ENCODE data around the gene SLC39A8. TPM values are rescaled to one million over a fixed set of nuclear protein-coding genes. Genes with fewer than 3 reads are reported as not detected.
"Not testable (repeated sequence)": the region's sequence is repeated elsewhere in the genome, so short reads cannot be mapped to it uniquely, and the experiment has no call there.

Gene SLC39A8
- polyA plus RNA-seq, 4 donors = 2.5 to 15.0 (median 6.2) TPM

GRCh38 chr4:102281171-102281839 is 64.0 kb downstream of the SLC39A8 start:
- DNase-seq = no peak
- FAIRE-seq = no peak
- no peaks in the 10 kb centered on the region for H3K4me1 ChIP-seq (ENCODE audit: control insufficient read depth in 3 of 3, insufficient read depth in 2 of 3, low read depth in 1 of 3, low read length in 2 of 3)
- 90 to 92% (median 90%) methylated on average over 4 of the region's 4 CpGs for WGBS, 3 donors
- H3K27me3 ChIP-seq (ENCODE audit: control insufficient read depth in 3 of 3, insufficient read depth in 3 of 3, low read length in 3 of 3) = no peaks in the 10 kb centered on the region
- H3K9me3 ChIP-seq (ENCODE audit: control insufficient read depth in 2 of 2, insufficient read depth in 1 of 2, low read depth in 1 of 2, low read length in 1 of 2) = no peaks in the 10 kb centered on the region
- H3K4me3 ChIP-seq (ENCODE audit: low read depth in 1 of 3, low read length in 3 of 3) = no peak overlapping the region
- no peak overlapping the region for H3K27ac ChIP-seq (ENCODE audit: low read depth in 1 of 3, low read length in 2 of 3)
- no peaks in the 10 kb centered on the region for H3K36me3 ChIP-seq (ENCODE audit: control insufficient read depth in 3 of 3, insufficient read depth in 2 of 3, low read depth in 1 of 3, low read length in 3 of 3)

GRCh38 chr4:102273317-102273716 is 72.0 kb downstream of the SLC39A8 start:
- not testable (repeated sequence) for H3K27ac ChIP-seq (ENCODE audit: low read depth in 1 of 3, low read length in 2 of 3); H3K27me3 ChIP-seq (ENCODE audit: control insufficient read depth in 3 of 3, insufficient read depth in 3 of 3, low read length in 3 of 3); DNase-seq; H3K36me3 ChIP-seq (ENCODE audit: control insufficient read depth in 3 of 3, insufficient read depth in 2 of 3, low read depth in 1 of 3, low read length in 3 of 3); H3K4me3 ChIP-seq (ENCODE audit: low read depth in 1 of 3, low read length in 3 of 3); FAIRE-seq; H3K9me3 ChIP-seq (ENCODE audit: control insufficient read depth in 2 of 2, insufficient read depth in 1 of 2, low read depth in 1 of 2, low read length in 1 of 2); H3K4me1 ChIP-seq (ENCODE audit: control insufficient read depth in 3 of 3, insufficient read depth in 2 of 3, low read depth in 1 of 3, low read length in 2 of 3)
- WGBS, 3 donors = 91 to 97% (median 94%) methylated on average over 9 of the region's 9 CpGs

GRCh38 chr4:102272318-102272717 is 73.0 kb downstream of the SLC39A8 start:
- H3K36me3 ChIP-seq (ENCODE audit: control insufficient read depth in 3 of 3, insufficient read depth in 2 of 3, low read depth in 1 of 3, low read length in 3 of 3) = no peaks in the 10 kb centered on the region
- H3K27me3 ChIP-seq (ENCODE audit: control insufficient read depth in 3 of 3, insufficient read depth in 3 of 3, low read length in 3 of 3) = no peaks in the 10 kb centered on the region
- FAIRE-seq (no peak), DNase-seq (no peak)
- 89 to 96% (median 94%) methylated on average over 8 of the region's 8 CpGs for WGBS, 3 donors
- H3K9me3 ChIP-seq (ENCODE audit: control insufficient read depth in 2 of 2, insufficient read depth in 1 of 2, low read depth in 1 of 2, low read length in 1 of 2) = peaks cover 0 to 3% of the 10 kb centered on the region in 2 donors
- no peaks in the 10 kb centered on the region for H3K4me1 ChIP-seq (ENCODE audit: control insufficient read depth in 3 of 3, insufficient read depth in 2 of 3, low read depth in 1 of 3, low read length in 2 of 3)
- no peak overlapping the region for H3K4me3 ChIP-seq (ENCODE audit: low read depth in 1 of 3, low read length in 3 of 3)
- H3K27ac ChIP-seq (ENCODE audit: low read depth in 1 of 3, low read length in 2 of 3) = no peak overlapping the region

- FAIRE-seq (no peak), DNase-seq (no peak)
- H3K9me3 ChIP-seq (ENCODE audit: control insufficient read depth in 2 of 2, insufficient read depth in 1 of 2, low read depth in 1 of 2, low read length in 1 of 2) = peaks cover 0 to 2% of the 10 kb centered on the region in 2 donors
- no peaks in the 10 kb centered on the region for H3K4me1 ChIP-seq (ENCODE audit: control insufficient read depth in 3 of 3, insufficient read depth in 2 of 3, low read depth in 1 of 3, low read length in 2 of 3)
- H3K4me3 ChIP-seq (ENCODE audit: low read depth in 1 of 3, low read length in 3 of 3) = no peak overlapping the region
- H3K27me3 ChIP-seq (ENCODE audit: control insufficient read depth in 3 of 3, insufficient read depth in 3 of 3, low read length in 3 of 3) = no peaks in the 10 kb centered on the region
- no peak overlapping the region for H3K27ac ChIP-seq (ENCODE audit: low read depth in 1 of 3, low read length in 2 of 3)
- no peaks in the 10 kb centered on the region for H3K36me3 ChIP-seq (ENCODE audit: control insufficient read depth in 3 of 3, insufficient read depth in 2 of 3, low read depth in 1 of 3, low read length in 3 of 3)
Observed at GRCh38 chr4:102268355-102268754, 76.9 kb downstream of the SLC39A8 start.

- H3K4me3 ChIP-seq (ENCODE audit: low read depth in 1 of 3, low read length in 3 of 3) = no peak overlapping the region
- FAIRE-seq = no peak
- H3K9me3 ChIP-seq (ENCODE audit: control insufficient read depth in 2 of 2, insufficient read depth in 1 of 2, low read depth in 1 of 2, low read length in 1 of 2) = no peaks in the 10 kb centered on the region
- no peaks in the 10 kb centered on the region for H3K27me3 ChIP-seq (ENCODE audit: control insufficient read depth in 3 of 3, insufficient read depth in 3 of 3, low read length in 3 of 3)
- peak; percentile 25 for DNase-seq
- no peak overlapping the region for H3K27ac ChIP-seq (ENCODE audit: low read depth in 1 of 3, low read length in 2 of 3)
- WGBS, 3 donors = 49 to 57% (median 53%) methylated on average over 3 of the region's 3 CpGs
- no peaks in the 10 kb centered on the region for H3K36me3 ChIP-seq (ENCODE audit: control insufficient read depth in 3 of 3, insufficient read depth in 2 of 3, low read depth in 1 of 3, low read length in 3 of 3)
- H3K4me1 ChIP-seq (ENCODE audit: control insufficient read depth in 3 of 3, insufficient read depth in 2 of 3, low read depth in 1 of 3, low read length in 2 of 3) = no peaks in the 10 kb centered on the region
Observed at GRCh38 chr4:102263024-102263787, 82.1 kb downstream of the SLC39A8 start.

- Histone ChIP-seq H3K9me3 (ENCODE audit: control insufficient read depth in 2 of 2, insufficient read depth in 1 of 2, low read depth in 1 of 2, low read length in 1 of 2) (no peaks in the 10 kb centered on the region), H3K4me1 (ENCODE audit: control insufficient read depth in 3 of 3, insufficient read depth in 2 of 3, low read depth in 1 of 3, low read length in 2 of 3) (no peaks in the 10 kb centered on the region), H3K27ac (ENCODE audit: low read depth in 1 of 3, low read length in 2 of 3) (no peak overlapping the region), H3K36me3 (ENCODE audit: control insufficient read depth in 3 of 3, insufficient read depth in 2 of 3, low read depth in 1 of 3, low read length in 3 of 3) (no peaks in the 10 kb centered on the region), H3K27me3 (ENCODE audit: control insufficient read depth in 3 of 3, insufficient read depth in 3 of 3, low read length in 3 of 3) (no peaks in the 10 kb centered on the region), H3K4me3 (ENCODE audit: low read depth in 1 of 3, low read length in 3 of 3) (no peak overlapping the region)
- 41 to 66% (median 46%) methylated on average over 1 of the region's 1 CpG for WGBS, 3 donors
- FAIRE-seq (no peak), DNase-seq (peak in 1 of 2 donors; percentile 33)
Observed at GRCh38 chr4:102259702-102260101, 85.6 kb downstream of the SLC39A8 start.

GRCh38 chr4:102259081-102259480 is 86.2 kb downstream of the SLC39A8 start:
- Histone ChIP-seq H3K9me3 (ENCODE audit: control insufficient read depth in 2 of 2, insufficient read depth in 1 of 2, low read depth in 1 of 2, low read length in 1 of 2) (no peaks in the 10 kb centered on the region), H3K4me1 (ENCODE audit: control insufficient read depth in 3 of 3, insufficient read depth in 2 of 3, low read depth in 1 of 3, low read length in 2 of 3) (no peaks in the 10 kb centered on the region), H3K4me3 (ENCODE audit: low read depth in 1 of 3, low read length in 3 of 3) (no peak overlapping the region), H3K27ac (ENCODE audit: low read depth in 1 of 3, low read length in 2 of 3) (no peak overlapping the region), H3K27me3 (ENCODE audit: control insufficient read depth in 3 of 3, insufficient read depth in 3 of 3, low read length in 3 of 3) (no peaks in the 10 kb centered on the region), H3K36me3 (ENCODE audit: control insufficient read depth in 3 of 3, insufficient read depth in 2 of 3, low read depth in 1 of 3, low read length in 3 of 3) (no peaks in the 10 kb centered on the region)
- DNase-seq (no peak), FAIRE-seq (no peak)
- WGBS, 3 donors = 52 to 59% (median 54%) methylated on average over 3 of the region's 3 CpGs

- Histone ChIP-seq H3K27me3 (ENCODE audit: control insufficient read depth in 3 of 3, insufficient read depth in 3 of 3, low read length in 3 of 3) (no peaks in the 10 kb centered on the region), H3K4me3 (ENCODE audit: low read depth in 1 of 3, low read length in 3 of 3) (no peak overlapping the region), H3K27ac (ENCODE audit: low read depth in 1 of 3, low read length in 2 of 3) (no peak overlapping the region), H3K4me1 (ENCODE audit: control insufficient read depth in 3 of 3, insufficient read depth in 2 of 3, low read depth in 1 of 3, low read length in 2 of 3) (no peaks in the 10 kb centered on the region), H3K36me3 (ENCODE audit: control insufficient read depth in 3 of 3, insufficient read depth in 2 of 3, low read depth in 1 of 3, low read length in 3 of 3) (no peaks in the 10 kb centered on the region), H3K9me3 (ENCODE audit: control insufficient read depth in 2 of 2, insufficient read depth in 1 of 2, low read depth in 1 of 2, low read length in 1 of 2) (no peaks in the 10 kb centered on the region)
- DNase-seq (no peak), FAIRE-seq (no peak)
- WGBS, 3 donors = 53 to 73% (median 55%) methylated on average over 3 of the region's 3 CpGs
Observed at GRCh38 chr4:102256321-102256720, 89.0 kb downstream of the SLC39A8 start.

Measured in small intestine (tissue), 7 donors.